IMR-90 (cell line): ENCODE data around the gene PDE11A.

ENCODE experiments used
- MXI1 ChIP-seq: IDR thresholded peaks from 2 replicates; pipeline ENCODE4 v1.6.1; 2012; ENCODE audit warnings: low read depth, mild to moderate bottlenecking, low read length, moderate library complexity, borderline replicate concordance
- TF ChIP-seq, protein P1 (sequence below): conservative IDR thresholded peaks from 2 replicates; pipeline ENCODE4 v1.5.1; 2012; ENCODE audit warnings: mild to moderate bottlenecking, low read depth, low read length, improper control_type of control experiment
- TF ChIP-seq, protein P2 (sequence below): fragments of 150-350 bp; IDR thresholded peaks from 2 replicates; pipeline ENCODE4 v1.6.1; 2017; ENCODE audit warnings: mild to moderate bottlenecking, antibody characterized with exemption, low read length, low read depth

- TF ChIP-seq, protein P1, sequence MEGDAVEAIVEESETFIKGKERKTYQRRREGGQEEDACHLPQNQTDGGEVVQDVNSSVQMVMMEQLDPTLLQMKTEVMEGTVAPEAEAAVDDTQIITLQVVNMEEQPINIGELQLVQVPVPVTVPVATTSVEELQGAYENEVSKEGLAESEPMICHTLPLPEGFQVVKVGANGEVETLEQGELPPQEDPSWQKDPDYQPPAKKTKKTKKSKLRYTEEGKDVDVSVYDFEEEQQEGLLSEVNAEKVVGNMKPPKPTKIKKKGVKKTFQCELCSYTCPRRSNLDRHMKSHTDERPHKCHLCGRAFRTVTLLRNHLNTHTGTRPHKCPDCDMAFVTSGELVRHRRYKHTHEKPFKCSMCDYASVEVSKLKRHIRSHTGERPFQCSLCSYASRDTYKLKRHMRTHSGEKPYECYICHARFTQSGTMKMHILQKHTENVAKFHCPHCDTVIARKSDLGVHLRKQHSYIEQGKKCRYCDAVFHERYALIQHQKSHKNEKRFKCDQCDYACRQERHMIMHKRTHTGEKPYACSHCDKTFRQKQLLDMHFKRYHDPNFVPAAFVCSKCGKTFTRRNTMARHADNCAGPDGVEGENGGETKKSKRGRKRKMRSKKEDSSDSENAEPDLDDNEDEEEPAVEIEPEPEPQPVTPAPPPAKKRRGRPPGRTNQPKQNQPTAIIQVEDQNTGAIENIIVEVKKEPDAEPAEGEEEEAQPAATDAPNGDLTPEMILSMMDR: no peak
- TF ChIP-seq, protein P2, sequence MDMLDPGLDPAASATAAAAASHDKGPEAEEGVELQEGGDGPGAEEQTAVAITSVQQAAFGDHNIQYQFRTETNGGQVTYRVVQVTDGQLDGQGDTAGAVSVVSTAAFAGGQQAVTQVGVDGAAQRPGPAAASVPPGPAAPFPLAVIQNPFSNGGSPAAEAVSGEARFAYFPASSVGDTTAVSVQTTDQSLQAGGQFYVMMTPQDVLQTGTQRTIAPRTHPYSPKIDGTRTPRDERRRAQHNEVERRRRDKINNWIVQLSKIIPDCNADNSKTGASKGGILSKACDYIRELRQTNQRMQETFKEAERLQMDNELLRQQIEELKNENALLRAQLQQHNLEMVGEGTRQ: no peak
- TF ChIP-seq MXI1: no peak
Observed at GRCh38 chr2:177923323-177923722, 149.3 kb downstream of the PDE11A start.
